H7 (cell line): Measurements from ENCODE around the gene CEMIP. TPM values are rescaled to one million over a fixed set of nuclear protein-coding genes. Genes with fewer than 3 reads are reported as not detected.

ENCODE experiments used
- DNase-seq: peaks from one replicate; pipeline ENCODE4 v3.0.0; 2012
- H3K27me3 ChIP-seq: 2 replicates; pipeline ENCODE4 v1.6.0; 2011; ENCODE audit warnings: mild to moderate bottlenecking, low read length; ENCODE audit not compliant: control insufficient read depth, insufficient read depth
- H3K36me3 ChIP-seq: replicated peaks from 2 replicates; pipeline ENCODE4 v1.5.1; 2011; ENCODE audit warnings: low read length; ENCODE audit not compliant: control insufficient read depth, insufficient read depth
- H3K4me3 ChIP-seq: 2 replicates; pipeline ENCODE4 v1.5.1; 2011; ENCODE audit warnings: low read depth, mild to moderate bottlenecking, control low read depth, low read length, moderate library complexity; ENCODE audit not compliant: insufficient read depth
- total RNA-seq: library from RNA; depleted of rRNA; stranded (reverse); fragments of >200 nt; shearing (Covaris generic); gene quantifications from 2 replicates; pipeline ENCODE4 v1.2.3, GENCODE V29; 2014

The CEMIP gene
- total RNA-seq, 1 experiment from 2014 or later = 0.03 TPM

DNA sequence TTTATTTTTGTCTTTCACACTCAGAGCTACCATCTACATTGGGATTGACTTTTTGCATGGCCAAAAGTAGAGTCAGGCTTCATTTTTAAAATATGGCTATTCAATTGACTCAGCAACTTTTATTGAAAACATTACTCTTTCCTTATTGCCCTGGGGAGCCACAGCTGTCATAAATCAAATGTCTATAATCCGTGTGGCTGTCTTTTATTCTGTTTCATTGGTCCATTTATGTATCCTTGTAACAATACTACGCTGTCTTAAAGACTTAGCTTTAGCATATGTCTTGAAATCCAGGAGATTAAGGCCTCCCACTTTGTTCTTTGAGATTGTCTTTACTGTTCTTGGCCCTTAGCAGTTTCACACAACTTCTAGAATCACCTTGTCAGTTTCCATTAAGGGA, 55.2 kb downstream of the CEMIP start:
- no peak for DNase-seq
- Histone ChIP-seq H3K36me3 (no peaks in the 10 kb centered on the region), H3K4me3 (no peak overlapping the region), H3K27me3 (no peaks in the 10 kb centered on the region)

- Histone ChIP-seq H3K27me3 (no peaks in the 10 kb centered on the region), H3K36me3 (no peaks in the 10 kb centered on the region), H3K4me3 (no peak overlapping the region)
- no peak for DNase-seq
Observed at GRCh38 chr15:80834906-80835305, 55.7 kb downstream of the CEMIP start.

GRCh38 chr15:80835336-80835735, 56.2 kb downstream of the CEMIP start:
- no peak overlapping the region for H3K4me3 ChIP-seq
- DNase-seq = peak; percentile 85
- no peaks in the 10 kb centered on the region for H3K36me3 ChIP-seq
- H3K27me3 ChIP-seq = no peaks in the 10 kb centered on the region

DNA sequence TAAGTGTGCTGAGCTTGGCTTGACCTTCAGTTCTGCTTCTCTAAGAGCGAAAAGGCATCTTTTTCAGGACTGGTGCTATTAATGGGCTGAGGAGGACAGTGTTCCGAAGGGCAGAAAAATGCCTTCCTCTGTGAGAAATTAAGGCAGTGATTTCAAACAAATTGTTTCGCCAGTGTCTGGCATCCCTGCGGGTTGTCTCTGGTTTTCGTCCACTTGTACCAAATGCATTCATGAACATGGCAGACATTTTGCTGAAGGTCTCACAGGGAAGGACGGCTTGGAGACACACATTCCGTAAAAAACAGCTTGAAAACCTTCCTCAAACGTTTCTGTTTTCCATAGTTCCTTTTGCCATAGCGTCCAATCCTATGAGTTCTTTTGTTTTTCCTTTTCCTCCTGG, 57.1 kb downstream of the CEMIP start:
- no peaks in the 10 kb centered on the region for H3K36me3 ChIP-seq
- H3K27me3 ChIP-seq = no peaks in the 10 kb centered on the region
- H3K4me3 ChIP-seq = no peak overlapping the region
- DNase-seq = no peak

GRCh38 chr15:80837006-80837405, 57.8 kb downstream of the CEMIP start:
- Histone ChIP-seq H3K27me3 (no peaks in the 10 kb centered on the region), H3K36me3 (no peaks in the 10 kb centered on the region), H3K4me3 (no peak overlapping the region)
- DNase-seq = no peak

GRCh38 chr15:80838012-80838411, 58.8 kb downstream of the CEMIP start:
- Histone ChIP-seq H3K27me3 (no peaks in the 10 kb centered on the region), H3K4me3 (no peak overlapping the region), H3K36me3 (no peaks in the 10 kb centered on the region)
- no peak for DNase-seq

GRCh38 chr15:80838666-80839065, 59.5 kb downstream of the CEMIP start:
- no peak for DNase-seq
- Histone ChIP-seq H3K36me3 (no peaks in the 10 kb centered on the region), H3K4me3 (no peak overlapping the region), H3K27me3 (no peaks in the 10 kb centered on the region)

DNA sequence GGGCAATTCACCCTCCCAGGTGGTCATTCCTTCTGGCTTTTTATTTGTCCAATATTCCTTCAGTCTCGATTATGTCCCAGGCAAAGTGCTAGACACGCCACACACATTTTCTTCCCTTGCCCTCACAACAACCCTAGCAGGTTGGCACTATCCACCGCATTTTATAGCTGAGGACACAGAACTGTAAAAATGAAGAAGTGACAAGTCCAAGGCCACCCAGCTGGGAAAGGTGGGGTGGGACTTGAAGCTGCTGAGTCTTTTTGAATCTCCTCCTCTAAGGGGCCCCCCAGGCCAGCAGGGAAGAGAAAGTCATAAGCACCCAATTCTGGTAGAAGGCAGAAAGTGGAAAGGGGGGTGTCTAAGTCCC, 60.6 kb downstream of the CEMIP start:
- H3K36me3 ChIP-seq = no peaks in the 10 kb centered on the region
- no peaks in the 10 kb centered on the region for H3K27me3 ChIP-seq
- H3K4me3 ChIP-seq = no peak overlapping the region
- no peak for DNase-seq

DNA sequence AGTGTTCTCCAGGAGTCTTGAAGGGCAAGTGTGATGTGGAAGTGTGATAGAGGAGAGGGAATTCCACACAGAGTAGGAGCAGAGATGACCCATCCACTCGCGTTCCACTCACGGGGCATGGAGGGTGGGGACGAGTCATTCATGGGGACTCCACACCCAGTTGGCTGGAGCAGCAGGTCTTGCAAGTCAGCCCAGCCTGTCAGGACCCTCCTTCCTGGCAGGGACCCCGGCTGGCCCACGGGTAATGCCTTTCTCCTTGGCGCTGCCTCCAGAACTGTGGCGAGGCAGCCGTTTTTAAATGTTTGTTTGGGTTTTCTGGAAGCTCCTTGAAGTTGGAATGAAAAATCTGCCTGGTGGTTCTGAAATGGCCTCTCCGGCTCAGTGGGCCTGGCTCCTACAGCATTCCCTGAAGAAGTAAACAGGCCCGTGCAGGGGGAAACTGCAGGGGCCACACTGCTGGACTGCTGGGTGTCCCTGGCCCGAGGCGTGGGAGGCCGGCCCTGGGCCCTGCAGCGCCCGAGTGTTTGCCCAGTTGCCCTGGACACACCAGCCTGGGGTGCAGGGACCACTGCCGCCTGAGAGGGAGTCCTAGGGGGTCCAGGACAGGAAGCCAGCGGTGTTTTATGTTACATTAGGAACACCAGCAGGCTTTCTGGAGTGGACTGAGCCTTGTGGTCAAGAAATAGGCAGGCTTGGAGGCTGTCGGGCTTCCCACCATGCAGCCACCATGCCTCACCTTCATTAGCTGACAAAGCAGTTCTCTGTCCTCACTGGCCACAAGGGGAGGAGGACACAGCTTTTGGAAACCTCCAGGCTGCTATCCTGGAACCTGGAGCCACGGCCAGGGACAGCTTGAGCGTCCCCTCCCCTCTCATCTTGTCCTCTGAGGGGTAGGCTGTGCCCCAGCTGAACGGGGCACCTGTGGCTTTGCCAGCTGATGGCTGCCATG, 61.3 kb downstream of the CEMIP start:
- DNase-seq = no peak
- H3K36me3 ChIP-seq = no peaks in the 10 kb centered on the region

GRCh38 chr15:80841541-80841940, 62.4 kb downstream of the CEMIP start:
- no peaks in the 10 kb centered on the region for H3K27me3 ChIP-seq
- no peaks in the 10 kb centered on the region for H3K36me3 ChIP-seq
- DNase-seq = peak; percentile 64
- no peak overlapping the region for H3K4me3 ChIP-seq

More for the DNA sequence above, 61.3 kb downstream of the CEMIP start:
- Histone ChIP-seq H3K27me3 (no peaks in the 10 kb centered on the region), H3K4me3 (no peak overlapping the region)

DNA sequence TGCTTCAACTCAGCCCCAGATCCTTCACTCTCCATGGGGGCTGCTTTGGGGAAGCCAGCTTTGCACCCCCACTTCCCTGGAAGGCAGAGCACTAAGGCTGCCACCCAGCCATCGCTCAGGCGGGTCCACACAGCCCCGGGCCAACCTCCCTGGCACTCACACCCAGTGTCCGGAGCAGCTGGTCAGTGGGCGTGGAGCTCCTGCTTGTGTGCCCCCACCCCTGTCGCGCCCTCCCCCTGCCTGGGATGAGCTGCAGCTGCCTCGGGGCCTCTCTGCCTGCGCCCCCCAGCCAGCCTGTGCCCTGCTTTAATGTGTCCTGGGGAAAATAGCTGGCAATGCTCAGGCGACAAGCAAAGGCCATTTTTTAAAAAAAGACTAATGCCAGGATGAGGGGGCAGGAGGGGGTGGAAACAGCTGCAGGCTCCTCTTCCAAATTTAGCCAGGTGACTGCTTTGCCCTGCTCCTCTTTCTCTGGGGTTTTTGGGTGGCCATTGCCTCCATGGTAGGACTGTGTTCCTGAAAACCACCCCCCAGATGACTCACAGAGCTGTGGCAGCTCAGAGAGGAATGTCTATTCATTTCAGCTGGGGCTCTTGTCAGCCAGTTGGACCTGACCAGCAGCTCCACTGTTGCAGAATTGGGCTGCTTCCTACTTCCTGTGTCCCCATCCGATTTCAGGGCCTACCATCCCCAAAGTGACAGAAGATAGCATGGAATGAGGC, 65.0 kb downstream of the CEMIP start:
- H3K4me3 ChIP-seq = no peak overlapping the region
- H3K36me3 ChIP-seq = no peaks in the 10 kb centered on the region
- peak; percentile 45 for DNase-seq
- H3K27me3 ChIP-seq = no peaks in the 10 kb centered on the region

DNA sequence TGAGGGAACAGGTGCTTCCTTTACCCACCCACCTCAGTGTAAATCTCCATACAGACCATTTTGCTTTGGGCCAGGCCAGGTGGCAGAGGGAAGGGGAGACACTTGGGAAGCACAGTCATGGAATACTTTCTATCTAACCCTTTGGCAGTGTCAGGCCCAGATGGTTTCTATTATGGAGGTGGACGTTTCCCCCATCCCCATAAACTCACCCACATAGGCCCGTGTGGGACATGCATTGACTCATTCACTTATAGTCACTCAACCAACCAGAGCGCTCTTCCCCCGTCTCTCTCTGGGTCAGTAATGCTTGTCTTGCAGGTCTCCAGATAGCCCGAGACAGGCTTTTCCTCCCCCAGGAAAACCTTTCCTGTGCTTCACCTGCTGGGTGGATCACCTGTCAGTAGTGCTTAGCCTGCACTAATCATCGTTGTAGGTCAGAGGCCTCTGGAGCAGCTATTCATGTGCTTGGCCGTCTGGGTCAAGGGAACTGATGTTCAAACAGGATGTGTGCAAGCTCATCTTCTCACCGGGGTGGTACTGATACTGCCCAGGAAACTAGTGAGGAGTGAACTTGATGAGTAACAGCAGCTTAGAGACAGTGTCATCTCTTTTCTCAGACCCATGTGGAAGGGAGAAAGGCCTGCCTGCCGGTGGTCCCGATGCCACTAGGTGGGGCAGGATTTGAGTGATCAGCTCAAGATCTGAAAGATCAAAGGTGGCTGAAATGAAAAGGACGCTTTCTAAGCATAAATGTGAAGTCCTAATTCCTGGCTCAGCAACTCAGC, 67.1 kb downstream of the CEMIP start:
- no peak overlapping the region for H3K4me3 ChIP-seq
- no peaks in the 10 kb centered on the region for H3K27me3 ChIP-seq

GRCh38 chr15:80849308-80849707, 70.1 kb downstream of the CEMIP start:
- DNase-seq = no peak
- Histone ChIP-seq H3K27me3 (no peaks in the 10 kb centered on the region), H3K4me3 (no peak overlapping the region), H3K36me3 (no peaks in the 10 kb centered on the region)

More for the DNA sequence above, 67.1 kb downstream of the CEMIP start:
- no peaks in the 10 kb centered on the region for H3K36me3 ChIP-seq
- DNase-seq = peak; percentile 52

GRCh38 chr15:80850941-80851451, 71.8 kb downstream of the CEMIP start:
- no peaks in the 10 kb centered on the region for H3K27me3 ChIP-seq
- no peak for DNase-seq

More at GRCh38 chr15:80850941-80851451, 71.8 kb downstream of the CEMIP start:
- Histone ChIP-seq H3K36me3 (no peaks in the 10 kb centered on the region), H3K4me3 (no peak overlapping the region)
